GM12878 (cell line): ENCODE data around the gene SYCE1. TPM values are rescaled to one million over a fixed set of nuclear protein-coding genes. Genes with fewer than 3 reads are reported as not detected.

Source experiments
- ATAC-seq: fragments of 200-7000 bp; cut with Tn5 transposase; 3 replicates; pipeline ENCODE4 v1.9.1; 2020; ENCODE audit warnings: mild to moderate bottlenecking, moderate library complexity
- BruUV-seq: library from RNA; stranded (reverse); fragments of 400-500 nt; replicated peaks from 2 replicates; lab custom pipeline; 2021; lab: Mats Ljungman, UMichigan
- CTCF ChIA-PET: fragments of 300-600 bp; sonication (Branson Sonifier 250); formaldehyde crosslinking; extraction: SDS; loops from one replicate; lab custom pipeline; 2021; ENCODE audit warnings: inconsistent platforms; lab: Yijun Ruan, JAX
- POLR2A ChIA-PET: fragments of 350-600 bp; formaldehyde crosslinking; extraction: SDS; loops from one replicate; lab custom pipeline; 2021; ENCODE audit warnings: inconsistent platforms; lab: Charles Lee
- RAD21 ChIA-PET: fragments of 300-600 bp; sonication (Branson Sonifier 250); formaldehyde crosslinking; loops from one replicate; lab custom pipeline; 2023; ENCODE audit warnings: antibody characterized with exemption; ENCODE audit not compliant: unreplicated experiment; lab: Charles Lee
- SMC1A ChIA-PET: fragments of 300-600 bp; sonication (Branson Sonifier 250); formaldehyde crosslinking; loops from one replicate; lab custom pipeline; 2023; ENCODE audit not compliant: unreplicated experiment, uncharacterized antibody; lab: Charles Lee
- DNase-seq: peaks from one replicate; pipeline ENCODE4 v3.0.0-alpha.2; 2011; ENCODE audit warnings: low read depth, low spot score
- FAIRE-seq: peaks from 3 replicates; lab custom pipeline; 2011; peaks lifted over from hg19 to GRCh38; lab: Jason Lieb, UNC
- H2AFZ ChIP-seq: 2 replicates; pipeline ENCODE4 v1.6.0; 2011; ENCODE audit warnings: low read depth, low read length, control low read depth; ENCODE audit not compliant: control insufficient read depth
- H3K27ac ChIP-seq: 2 replicates; pipeline ENCODE4 v1.5.1; 2011; ENCODE audit warnings: control low read depth; ENCODE audit not compliant: control insufficient read depth, insufficient read depth
- H3K27me3 ChIP-seq, 2 experiments: replicated peaks in 1 of 2; 2 replicates each; pipeline versions ENCODE4 v1.6.0 to v1.6.1; 2011; ENCODE audit warnings: low read length in 1 of 2; ENCODE audit not compliant: control insufficient read depth in 2 of 2, insufficient read depth in 2 of 2
- H3K36me3 ChIP-seq, 2 experiments: 2 replicates each; pipeline ENCODE4 v1.5.1; 2011; ENCODE audit warnings: low read length in 1 of 2; ENCODE audit not compliant: control insufficient read depth in 2 of 2, insufficient read depth in 2 of 2
- H3K4me1 ChIP-seq: 2 replicates; pipeline ENCODE4 v1.6.1; 2011; ENCODE audit warnings: mild to moderate bottlenecking, low read length, moderate library complexity, mixed read lengths; ENCODE audit not compliant: control insufficient read depth, insufficient read depth
- H3K4me2 ChIP-seq: 2 replicates; pipeline ENCODE4 v1.6.0; 2011; ENCODE audit warnings: control low read depth; ENCODE audit not compliant: control insufficient read depth, insufficient read depth
- H3K4me3 ChIP-seq: fragments of 200-600 bp; sonication (generic); 2 replicates; pipeline ENCODE4 v1.5.1; 2016
- H3K79me2 ChIP-seq: 2 replicates; pipeline ENCODE4 v1.6.0; 2011; ENCODE audit warnings: low read length; ENCODE audit not compliant: control insufficient read depth, insufficient read depth
- H3K9ac ChIP-seq: 2 replicates; pipeline ENCODE4 v1.8.0; 2011; ENCODE audit warnings: low read length, control low read depth, mixed read lengths; ENCODE audit not compliant: control insufficient read depth, insufficient read depth
- H3K9me3 ChIP-seq: replicated peaks from 3 replicates; pipeline ENCODE4 v1.5.1; 2011; ENCODE audit warnings: mild to moderate bottlenecking, low read length; ENCODE audit not compliant: control insufficient read depth, insufficient read depth
- H4K20me1 ChIP-seq: 2 replicates; pipeline ENCODE4 v1.6.0; 2011; ENCODE audit not compliant: control insufficient read depth, insufficient read depth
- CHD1 ChIP-seq: IDR thresholded peaks from 2 replicates; pipeline ENCODE4 v1.6.1; 2012; ENCODE audit warnings: low read depth, low read length, improper control_type of control experiment
- GATAD2B ChIP-seq: fragments of 450-650 bp; conservative IDR thresholded peaks from 2 replicates; pipeline ENCODE4 v1.6.1; 2017; ENCODE audit warnings: low read depth, mild to moderate bottlenecking, moderate library complexity
- HCFC1 ChIP-seq: fragments of 150-350 bp; IDR thresholded peaks from 2 replicates; pipeline ENCODE4 v1.6.1; 2014; ENCODE audit warnings: low read length
- PAX5 ChIP-seq: IDR thresholded peaks from 2 replicates; pipeline ENCODE4 v1.6.1; 2011; ENCODE audit warnings: low read depth, low read length, borderline replicate concordance
- PML ChIP-seq: IDR thresholded peaks from 2 replicates; pipeline ENCODE4 v1.6.1; 2012; ENCODE audit warnings: low read length, inconsistent platforms
- RCOR1 ChIP-seq: conservative IDR thresholded peaks from 2 replicates; pipeline ENCODE4 v1.6.1; 2012; ENCODE audit warnings: low read depth, low read length, improper control_type of control experiment
- RELA ChIP-seq: fragments of 450-650 bp; IDR thresholded peaks from 2 replicates; pipeline ENCODE4 v1.8.0; 2014; ENCODE audit warnings: borderline replicate concordance; ENCODE audit not compliant: partially characterized antibody
- RFX5 ChIP-seq: IDR thresholded peaks from 2 replicates; pipeline ENCODE4 v1.6.1; 2011; ENCODE audit warnings: low read depth, low read length, improper control_type of control experiment
- SMARCA5 ChIP-seq: fragments of 450-650 bp; IDR thresholded peaks from 2 replicates; pipeline ENCODE4 v1.6.1; 2017; ENCODE audit warnings: mild to moderate bottlenecking
- TBL1XR1 ChIP-seq: IDR thresholded peaks from 2 replicates; pipeline ENCODE4 v1.6.1; 2012; ENCODE audit warnings: low read depth, low read length, improper control_type of control experiment
- TCF12 ChIP-seq: IDR thresholded peaks from 2 replicates; pipeline ENCODE4 v1.6.1; 2011; ENCODE audit warnings: low read depth, mild to moderate bottlenecking, low read length
- TCF3 ChIP-seq: IDR thresholded peaks from 2 replicates; pipeline ENCODE4 v1.6.1; 2012; ENCODE audit warnings: low read depth, mild to moderate bottlenecking, low read length, borderline replicate concordance; ENCODE audit not compliant: insufficient read depth
- whole genome bisulfite sequencing: methylation state at CpG from one replicate; pipeline ENCODE4 v1.1.6; 2016; ENCODE audit warnings: low lambda C conversion rate; ENCODE audit not compliant: insufficient replicate concordance, insufficient coverage; ENCODE audit errors: missing lambda C conversion rate; 5-methylcytosine and 5-hydroxymethylcytosine counted together
- in situ Hi-C: fragments of 300-500 bp; cut with MboI; formaldehyde crosslinking; loops from 9 replicates; pipeline ENCODE4 v1.14.3; 2018; ENCODE audit warnings: mixed read lengths
- intact Hi-C: fragments of 100-400 bp; cut with micrococcal nuclease; formaldehyde crosslinking; loops from one replicate; pipeline ENCODE4 v1.14.2; 2022; ENCODE audit not compliant: unreplicated experiment
- polyA plus RNA-seq, 11 experiments: library from polyadenylated mRNA; depleted of rRNA in 4 of 11; unstranded in 6 of 11; stranded (reverse) in 5 of 11; fragments of >200 nt; fragmentation: Nextera tagmentation in 4 of 11; fragmentation: Illumina TruSeq in 1 of 11; extraction: Ambion mirVana in 4 of 11; extraction: Trizol in 1 of 11; gene quantifications; 1 replicate in 1 of 11; 2 replicates in 10 of 11; pipeline versions ENCODE4 v1.2.1 to v1.2.3, GENCODE V29; 2011 to 2016; ENCODE audit warnings: inconsistent platforms in 2 of 11, missing spikeins in 2 of 11, low read depth in 1 of 11
- total RNA-seq, 4 experiments: library from RNA; depleted of rRNA in 3 of 4; stranded (reverse); fragments of >200 nt in 3 of 4; fragmentation: Illumina TruSeq in 1 of 4; extraction: Trizol in 1 of 4; gene quantifications; 2 replicates each; pipeline versions ENCODE4 v1.2.1 to v1.2.3, GENCODE V29; 2013 to 2021
- TF ChIP-seq, protein P1 (sequence below): fragments of 450-650 bp; formaldehyde crosslinking; IDR thresholded peaks from 2 replicates; pipeline ENCODE4 v1.5.0; 2022; ENCODE audit warnings: mild to moderate bottlenecking, missing genetic modification characterization
- TF ChIP-seq, protein P2 (sequence below): fragments of 450-650 bp; IDR thresholded peaks from 2 replicates; pipeline ENCODE4 v1.6.1; 2016; ENCODE audit warnings: mild to moderate bottlenecking

The SYCE1 gene
- total and polyA plus RNA-seq, 10 of the 15 experiments (the other 5 are each of a cell fraction or from before 2014, with no cell fraction given): not detected

DNA sequence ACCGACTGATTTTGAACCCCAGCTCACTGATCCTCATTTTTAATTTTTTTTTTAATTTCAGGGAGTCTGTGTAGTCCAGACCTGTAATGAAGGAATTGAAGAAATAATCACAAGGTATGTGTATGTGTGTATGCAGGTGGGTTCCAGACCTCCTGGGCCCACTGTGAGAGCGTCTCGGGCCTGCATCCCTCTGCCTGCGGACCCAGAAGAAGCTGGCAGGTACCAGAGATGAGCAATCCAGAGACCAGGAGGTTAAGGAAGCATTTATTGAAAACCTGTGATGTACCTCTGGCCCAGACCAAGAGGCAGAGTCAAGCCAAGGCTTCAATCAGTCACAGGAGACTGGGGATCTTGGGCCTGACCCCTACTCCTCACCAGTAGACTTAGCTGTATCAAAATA, 10.8 kb downstream of the SYCE1 start:
- ChIA-PET CTCF (no interaction called here), POLR2A (no interaction called here), RAD21 (no interaction called here), SMC1A (no interaction called here)
- H3K27ac ChIP-seq: no peak overlapping the region
- H3K36me3 ChIP-seq: no peaks in the 10 kb centered on the region
- in situ Hi-C loops (no loop called here), intact Hi-C loops (no loop called here)
- FAIRE-seq (no peak), ATAC-seq (no peak), DNase-seq (no peak)
- BruUV-seq: no TSS peak
- no peaks in the 10 kb centered on the region; a peak in 1 of 4 replicates for H3K27me3 ChIP-seq
- no peak overlapping the region for H3K4me2 ChIP-seq
- no peak overlapping the region for H3K9ac ChIP-seq
- no peaks in the 10 kb centered on the region for H3K79me2 ChIP-seq
- H2AFZ ChIP-seq: no peak overlapping the region
- H3K9me3 ChIP-seq: no peaks in the 10 kb centered on the region
- H3K4me1 ChIP-seq: no peaks in the 10 kb centered on the region
- no peaks in the 10 kb centered on the region for H4K20me1 ChIP-seq
- no peak for TF ChIP-seq TCF3
- TF ChIP-seq RCOR1: no peak
- no peak for TF ChIP-seq TCF12
- TF ChIP-seq CHD1: no peak
- no peak for TF ChIP-seq PML
- WGBS: 10% methylated on average over 4 of the region's 4 CpGs
- no peak overlapping the region for H3K4me3 ChIP-seq

- RAD21 ChIA-PET: no interaction called here
- Histone ChIP-seq H3K79me2 (no peaks in the 10 kb centered on the region), H3K27ac (no peak overlapping the region), H3K4me3 (no peak overlapping the region), H3K4me1 (no peaks in the 10 kb centered on the region), H3K36me3 (no peaks in the 10 kb centered on the region), H3K4me2 (no peak overlapping the region), H3K9ac (no peak overlapping the region), H3K9me3 (no peaks in the 10 kb centered on the region; the same call in 2 of the 3 replicates), H4K20me1 (no peaks in the 10 kb centered on the region), H3K27me3 (no peaks in the 10 kb centered on the region), H2AFZ (no peak overlapping the region)
- POLR2A ChIA-PET: no interaction called here
- CTCF ChIA-PET: no interaction called here
- in situ Hi-C loops (no loop called here), intact Hi-C loops (no loop called here)
- SMC1A ChIA-PET: no interaction called here
- no TSS peak for BruUV-seq
- no peak for ATAC-seq
- 0% methylated on average over 1 of the region's 1 CpG for WGBS
- no peak for FAIRE-seq
- no peak for DNase-seq
- TF ChIP-seq RELA: no peak
- TF ChIP-seq RFX5: no peak
- TF ChIP-seq TBL1XR1: no peak
- no peak for TF ChIP-seq HCFC1
- TF ChIP-seq PAX5: no peak
- TF ChIP-seq, protein P1, sequence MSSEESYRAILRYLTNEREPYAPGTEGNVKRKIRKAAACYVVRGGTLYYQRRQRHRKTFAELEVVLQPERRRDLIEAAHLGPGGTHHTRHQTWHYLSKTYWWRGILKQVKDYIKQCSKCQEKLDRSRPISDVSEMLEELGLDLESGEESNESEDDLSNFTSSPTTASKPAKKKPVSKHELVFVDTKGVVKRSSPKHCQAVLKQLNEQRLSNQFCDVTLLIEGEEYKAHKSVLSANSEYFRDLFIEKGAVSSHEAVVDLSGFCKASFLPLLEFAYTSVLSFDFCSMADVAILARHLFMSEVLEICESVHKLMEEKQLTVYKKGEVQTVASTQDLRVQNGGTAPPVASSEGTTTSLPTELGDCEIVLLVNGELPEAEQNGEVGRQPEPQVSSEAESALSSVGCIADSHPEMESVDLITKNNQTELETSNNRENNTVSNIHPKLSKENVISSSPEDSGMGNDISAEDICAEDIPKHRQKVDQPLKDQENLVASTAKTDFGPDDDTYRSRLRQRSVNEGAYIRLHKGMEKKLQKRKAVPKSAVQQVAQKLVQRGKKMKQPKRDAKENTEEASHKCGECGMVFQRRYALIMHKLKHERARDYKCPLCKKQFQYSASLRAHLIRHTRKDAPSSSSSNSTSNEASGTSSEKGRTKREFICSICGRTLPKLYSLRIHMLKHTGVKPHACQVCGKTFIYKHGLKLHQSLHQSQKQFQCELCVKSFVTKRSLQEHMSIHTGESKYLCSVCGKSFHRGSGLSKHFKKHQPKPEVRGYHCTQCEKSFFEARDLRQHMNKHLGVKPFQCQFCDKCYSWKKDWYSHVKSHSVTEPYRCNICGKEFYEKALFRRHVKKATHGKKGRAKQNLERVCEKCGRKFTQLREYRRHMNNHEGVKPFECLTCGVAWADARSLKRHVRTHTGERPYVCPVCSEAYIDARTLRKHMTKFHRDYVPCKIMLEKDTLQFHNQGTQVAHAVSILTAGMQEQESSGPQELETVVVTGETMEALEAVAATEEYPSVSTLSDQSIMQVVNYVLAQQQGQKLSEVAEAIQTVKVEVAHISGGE (CRISPR knock-in tag): no peak
- TF ChIP-seq, protein P2, sequence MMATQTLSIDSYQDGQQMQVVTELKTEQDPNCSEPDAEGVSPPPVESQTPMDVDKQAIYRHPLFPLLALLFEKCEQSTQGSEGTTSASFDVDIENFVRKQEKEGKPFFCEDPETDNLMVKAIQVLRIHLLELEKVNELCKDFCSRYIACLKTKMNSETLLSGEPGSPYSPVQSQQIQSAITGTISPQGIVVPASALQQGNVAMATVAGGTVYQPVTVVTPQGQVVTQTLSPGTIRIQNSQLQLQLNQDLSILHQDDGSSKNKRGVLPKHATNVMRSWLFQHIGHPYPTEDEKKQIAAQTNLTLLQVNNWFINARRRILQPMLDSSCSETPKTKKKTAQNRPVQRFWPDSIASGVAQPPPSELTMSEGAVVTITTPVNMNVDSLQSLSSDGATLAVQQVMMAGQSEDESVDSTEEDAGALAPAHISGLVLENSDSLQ: no peak
- TF ChIP-seq SMARCA5: no peak
- TF ChIP-seq GATAD2B: no peak
Observed at GRCh38 chr10:133544506-133544905, 20.9 kb downstream of the SYCE1 start.
